ENCODE results near the gene ANG.

Gene ANG

DNA sequence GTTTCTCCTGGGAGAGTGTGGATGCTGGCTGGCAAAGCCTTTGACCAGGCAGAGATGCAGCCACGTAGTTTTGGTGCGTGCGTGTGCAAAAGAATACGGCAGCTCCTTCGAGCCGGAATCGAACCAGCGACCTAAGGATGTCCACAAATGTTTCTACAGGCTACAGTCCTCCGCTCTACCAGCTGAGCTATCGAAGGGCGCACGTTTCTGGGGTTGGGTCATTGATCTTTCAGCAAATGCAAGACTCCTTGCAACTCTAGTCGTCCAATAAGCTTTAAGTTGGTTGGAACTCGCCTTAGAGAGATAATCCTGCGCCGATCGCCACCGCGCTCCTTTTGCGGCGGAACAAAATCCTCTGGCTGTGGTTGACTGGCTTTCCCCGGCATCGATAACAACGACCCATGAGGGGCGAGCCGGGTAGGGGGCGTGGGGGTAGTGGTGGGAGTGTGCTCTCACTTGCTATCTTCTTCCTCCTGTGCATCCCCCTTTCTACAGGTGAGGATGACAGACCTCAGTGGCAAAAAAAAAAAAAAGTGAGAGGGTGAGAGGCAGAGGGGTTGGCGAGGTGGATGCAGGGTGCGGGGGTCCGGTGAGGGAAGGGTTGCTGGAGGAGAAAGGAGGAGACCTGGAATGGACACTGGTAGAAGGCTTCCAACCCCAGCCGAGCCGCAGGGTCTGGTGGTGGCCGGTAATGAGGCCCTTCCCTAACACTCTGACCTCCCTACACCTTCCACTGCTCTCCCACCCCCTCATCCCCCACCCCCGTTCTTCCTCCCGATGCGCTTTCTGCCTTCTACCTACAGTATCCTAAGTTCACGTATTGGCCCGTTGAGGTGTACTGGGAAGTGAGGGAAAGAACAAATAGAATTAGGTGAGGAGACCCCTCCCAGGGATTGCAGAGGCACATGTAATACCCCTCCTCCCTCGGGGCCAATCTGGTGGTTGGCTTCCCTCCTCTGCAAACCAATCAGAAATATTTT lies 35.3 kb upstream of the ANG start (continued):
- peak; percentile 79 for TF ChIP-seq ZNF394 (tag by site-specific recombination; IDR thresholded peaks at IDR 0.05; ENCODE audit: borderline replicate concordance)
- TF ChIP-seq ZNF311 (tag by site-specific recombination; IDR thresholded peaks at IDR 0.05; ENCODE audit: borderline replicate concordance): no peak
- peak; percentile 69; the same call in 1 of the 2 replicates for TF ChIP-seq ZSCAN5A (tag by site-specific recombination; IDR thresholded peaks at IDR 0.05)
- peak; percentile 25; the same call in 1 of the 2 replicates for TF ChIP-seq ZNF449 (tag by site-specific recombination; IDR thresholded peaks at IDR 0.05)
- TF ChIP-seq ZNF302 (tag by site-specific recombination; IDR thresholded peaks at IDR 0.05; ENCODE audit: low read depth): no peak
- no peak for TF ChIP-seq ZNF248 (tag by site-specific recombination; IDR thresholded peaks at IDR 0.05)
- TF ChIP-seq ZNF639 (tag by site-specific recombination; IDR thresholded peaks at IDR 0.05): peak; percentile 90
- TF ChIP-seq ZSCAN30 (tag by site-specific recombination; IDR thresholded peaks at IDR 0.05): peak; percentile 98
- TF ChIP-seq ELK4 (IDR thresholded peaks at IDR 0.05; ENCODE audit: borderline replicate concordance, low read depth, low read length): no peak
- TF ChIP-seq ZNF560 (tag by site-specific recombination; IDR thresholded peaks at IDR 0.05; ENCODE audit: borderline replicate concordance): no peak
- TF ChIP-seq ZNF155 (tag by site-specific recombination; IDR thresholded peaks at IDR 0.05): no peak
- TF ChIP-seq ZNF664 (tag by site-specific recombination; IDR thresholded peaks at IDR 0.05): no peak
- TF ChIP-seq, protein P1, sequence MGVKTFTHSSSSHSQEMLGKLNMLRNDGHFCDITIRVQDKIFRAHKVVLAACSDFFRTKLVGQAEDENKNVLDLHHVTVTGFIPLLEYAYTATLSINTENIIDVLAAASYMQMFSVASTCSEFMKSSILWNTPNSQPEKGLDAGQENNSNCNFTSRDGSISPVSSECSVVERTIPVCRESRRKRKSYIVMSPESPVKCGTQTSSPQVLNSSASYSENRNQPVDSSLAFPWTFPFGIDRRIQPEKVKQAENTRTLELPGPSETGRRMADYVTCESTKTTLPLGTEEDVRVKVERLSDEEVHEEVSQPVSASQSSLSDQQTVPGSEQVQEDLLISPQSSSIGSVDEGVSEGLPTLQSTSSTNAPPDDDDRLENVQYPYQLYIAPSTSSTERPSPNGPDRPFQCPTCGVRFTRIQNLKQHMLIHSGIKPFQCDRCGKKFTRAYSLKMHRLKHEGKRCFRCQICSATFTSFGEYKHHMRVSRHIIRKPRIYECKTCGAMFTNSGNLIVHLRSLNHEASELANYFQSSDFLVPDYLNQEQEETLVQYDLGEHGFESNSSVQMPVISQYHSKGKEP (tag by site-specific recombination; IDR thresholded peaks at IDR 0.05): peak; percentile 90
- TF ChIP-seq ZNF555 (tag by site-specific recombination; conservative IDR thresholded peaks at IDR 0.05): no peak
- TF ChIP-seq ZNF776 (tag by site-specific recombination; IDR thresholded peaks at IDR 0.05; ENCODE audit: borderline replicate concordance): no peak
- peak; percentile 97 for TF ChIP-seq ZBTB17 (tag by site-specific recombination; IDR thresholded peaks at IDR 0.05)
- no peak for TF ChIP-seq ZNF26 (tag by site-specific recombination; IDR thresholded peaks at IDR 0.05)
- TF ChIP-seq, protein P2, sequence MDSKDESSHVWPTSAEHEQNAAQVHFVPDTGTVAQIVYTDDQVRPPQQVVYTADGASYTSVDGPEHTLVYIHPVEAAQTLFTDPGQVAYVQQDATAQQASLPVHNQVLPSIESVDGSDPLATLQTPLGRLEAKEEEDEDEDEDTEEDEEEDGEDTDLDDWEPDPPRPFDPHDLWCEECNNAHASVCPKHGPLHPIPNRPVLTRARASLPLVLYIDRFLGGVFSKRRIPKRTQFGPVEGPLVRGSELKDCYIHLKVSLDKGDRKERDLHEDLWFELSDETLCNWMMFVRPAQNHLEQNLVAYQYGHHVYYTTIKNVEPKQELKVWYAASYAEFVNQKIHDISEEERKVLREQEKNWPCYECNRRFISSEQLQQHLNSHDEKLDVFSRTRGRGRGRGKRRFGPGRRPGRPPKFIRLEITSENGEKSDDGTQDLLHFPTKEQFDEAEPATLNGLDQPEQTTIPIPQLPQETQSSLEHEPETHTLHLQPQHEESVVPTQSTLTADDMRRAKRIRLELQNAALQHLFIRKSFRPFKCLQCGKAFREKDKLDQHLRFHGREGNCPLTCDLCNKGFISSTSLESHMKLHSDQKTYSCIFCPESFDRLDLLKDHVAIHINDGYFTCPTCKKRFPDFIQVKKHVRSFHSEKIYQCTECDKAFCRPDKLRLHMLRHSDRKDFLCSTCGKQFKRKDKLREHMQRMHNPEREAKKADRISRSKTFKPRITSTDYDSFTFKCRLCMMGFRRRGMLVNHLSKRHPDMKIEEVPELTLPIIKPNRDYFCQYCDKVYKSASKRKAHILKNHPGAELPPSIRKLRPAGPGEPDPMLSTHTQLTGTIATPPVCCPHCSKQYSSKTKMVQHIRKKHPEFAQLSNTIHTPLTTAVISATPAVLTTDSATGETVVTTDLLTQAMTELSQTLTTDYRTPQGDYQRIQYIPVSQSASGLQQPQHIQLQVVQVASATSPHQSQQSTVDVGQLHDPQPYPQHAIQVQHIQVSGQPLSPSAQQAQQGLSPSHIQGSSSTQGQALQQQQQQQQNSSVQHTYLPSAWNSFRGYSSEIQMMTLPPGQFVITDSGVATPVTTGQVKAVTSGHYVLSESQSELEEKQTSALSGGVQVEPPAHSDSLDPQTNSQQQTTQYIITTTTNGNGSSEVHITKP (tag by site-specific recombination; IDR thresholded peaks at IDR 0.05): peak; percentile 78
- no peak for TF ChIP-seq ZBTB7A (tag by site-specific recombination; IDR thresholded peaks at IDR 0.05; ENCODE audit: low read depth)
- TF ChIP-seq ZXDB (tag by site-specific recombination; IDR thresholded peaks at IDR 0.05): peak; percentile 87
- TF ChIP-seq HOXC10 (CRISPR knock-in tag; IDR thresholded peaks at IDR 0.05): no peak
